ENCODE results near the gene POU6F2. TPM values are rescaled to one million over a fixed set of nuclear protein-coding genes. Genes with fewer than 3 reads are reported as not detected.

Gene POU6F2
- total and polyA plus RNA-seq, 9 of the 15 experiments (the other 6 are each of a cell fraction or from before 2014, with no cell fraction given) = 0.29 to 1.5 (median 0.96) TPM

DNA sequence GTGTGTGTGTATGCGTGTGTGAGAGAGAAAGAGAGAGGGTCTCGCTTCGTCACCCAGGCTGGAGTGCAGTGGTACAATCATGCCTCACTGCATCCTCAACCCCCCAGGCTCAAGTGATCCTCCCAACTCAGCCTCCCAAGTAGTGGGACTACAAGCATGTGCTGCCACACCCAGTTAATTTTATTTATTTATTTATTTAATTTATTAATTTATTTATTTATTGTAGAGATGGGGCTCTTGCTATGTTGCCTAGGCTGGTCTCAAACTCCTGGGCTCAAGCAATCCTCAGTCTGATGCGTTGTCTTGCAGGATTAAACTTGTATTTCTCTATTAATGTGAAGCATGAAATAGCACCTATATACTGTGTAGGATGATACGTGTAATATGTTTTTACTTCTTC is 21.8 kb upstream of the POU6F2 start:
- no TSS peak for BruUV-seq (replicated peaks)
- FAIRE-seq = no peak
- H3K27me3 ChIP-seq (ENCODE audit: control insufficient read depth in 2 of 2, insufficient read depth in 2 of 2, low read length in 2 of 2) = peaks cover 11 to 12% of the 10 kb centered on the region in 2 experiments; a peak in 3 of 5 replicates

More for the DNA sequence above, 21.8 kb upstream of the POU6F2 start:
- Histone ChIP-seq H3K36me3 (ENCODE audit: control insufficient read depth, insufficient read depth, low read length) (no peaks in the 10 kb centered on the region), H3K4me1 (replicated peaks in 1 of 2; ENCODE audit: control insufficient read depth in 2 of 2, insufficient read depth in 2 of 2, low read length in 2 of 2) (no peaks in the 10 kb centered on the region), H3K9me3 (replicated peaks; ENCODE audit: control insufficient read depth, insufficient read depth, low read depth, low read length) (no peaks in the 10 kb centered on the region), H4K20me1 (replicated peaks; ENCODE audit: control insufficient read depth, insufficient read depth, low read length) (no peaks in the 10 kb centered on the region), H3K9ac (ENCODE audit: insufficient read depth in 1 of 2, low read depth in 2 of 2, low read length in 2 of 2) (no peak overlapping the region), H3K4me2 (ENCODE audit: insufficient read depth, low read length) (no peak overlapping the region), H3K27ac (ENCODE audit: extremely low read depth, low read depth, low read length) (no peak overlapping the region), H2AFZ (ENCODE audit: low read depth, low read length) (no peak overlapping the region), H3K4me3 (no peak overlapping the region), H3K9me1 (ENCODE audit: control insufficient read depth, insufficient read depth, low read length) (no peaks in the 10 kb centered on the region), H3K79me2 (ENCODE audit: control insufficient read depth, insufficient read depth, low read length) (no peaks in the 10 kb centered on the region)
- in situ Hi-C loops (cut with MboI) (no loop called here), intact Hi-C loops (cut with micrococcal nuclease) (no loop called here)
- TF ChIP-seq ZNF12 (CRISPR knock-in tag; IDR thresholded peaks at IDR 0.05) (no peak), ELF2 (CRISPR knock-in tag; IDR thresholded peaks at IDR 0.05) (no peak), PKNOX1 (IDR thresholded peaks at IDR 0.05) (no peak), ZBTB43 (CRISPR knock-in tag; IDR thresholded peaks at IDR 0.05) (no peak), HSF4 (CRISPR knock-in tag; IDR thresholded peaks at IDR 0.05; ENCODE audit: borderline replicate concordance) (no peak), FOXA3 (CRISPR knock-in tag; conservative IDR thresholded peaks at IDR 0.05 in 1 of 2, IDR thresholded peaks at IDR 0.05 in 1 of 2) (no peak), PHF21A (IDR thresholded peaks at IDR 0.05; ENCODE audit: borderline replicate concordance, low read depth) (no peak), FOXA1 (IDR thresholded peaks at IDR 0.05; ENCODE audit: borderline replicate concordance) (no peak), KLF16 (IDR thresholded peaks at IDR 0.05) (no peak), DMBX1 (CRISPR knock-in tag; IDR thresholded peaks at IDR 0.05; ENCODE audit: borderline replicate concordance) (no peak), KDM5B (IDR thresholded peaks at IDR 0.05; ENCODE audit: insufficient replicate concordance, low read depth, low read length) (no peak)
- TF ChIP-seq, protein P1, sequence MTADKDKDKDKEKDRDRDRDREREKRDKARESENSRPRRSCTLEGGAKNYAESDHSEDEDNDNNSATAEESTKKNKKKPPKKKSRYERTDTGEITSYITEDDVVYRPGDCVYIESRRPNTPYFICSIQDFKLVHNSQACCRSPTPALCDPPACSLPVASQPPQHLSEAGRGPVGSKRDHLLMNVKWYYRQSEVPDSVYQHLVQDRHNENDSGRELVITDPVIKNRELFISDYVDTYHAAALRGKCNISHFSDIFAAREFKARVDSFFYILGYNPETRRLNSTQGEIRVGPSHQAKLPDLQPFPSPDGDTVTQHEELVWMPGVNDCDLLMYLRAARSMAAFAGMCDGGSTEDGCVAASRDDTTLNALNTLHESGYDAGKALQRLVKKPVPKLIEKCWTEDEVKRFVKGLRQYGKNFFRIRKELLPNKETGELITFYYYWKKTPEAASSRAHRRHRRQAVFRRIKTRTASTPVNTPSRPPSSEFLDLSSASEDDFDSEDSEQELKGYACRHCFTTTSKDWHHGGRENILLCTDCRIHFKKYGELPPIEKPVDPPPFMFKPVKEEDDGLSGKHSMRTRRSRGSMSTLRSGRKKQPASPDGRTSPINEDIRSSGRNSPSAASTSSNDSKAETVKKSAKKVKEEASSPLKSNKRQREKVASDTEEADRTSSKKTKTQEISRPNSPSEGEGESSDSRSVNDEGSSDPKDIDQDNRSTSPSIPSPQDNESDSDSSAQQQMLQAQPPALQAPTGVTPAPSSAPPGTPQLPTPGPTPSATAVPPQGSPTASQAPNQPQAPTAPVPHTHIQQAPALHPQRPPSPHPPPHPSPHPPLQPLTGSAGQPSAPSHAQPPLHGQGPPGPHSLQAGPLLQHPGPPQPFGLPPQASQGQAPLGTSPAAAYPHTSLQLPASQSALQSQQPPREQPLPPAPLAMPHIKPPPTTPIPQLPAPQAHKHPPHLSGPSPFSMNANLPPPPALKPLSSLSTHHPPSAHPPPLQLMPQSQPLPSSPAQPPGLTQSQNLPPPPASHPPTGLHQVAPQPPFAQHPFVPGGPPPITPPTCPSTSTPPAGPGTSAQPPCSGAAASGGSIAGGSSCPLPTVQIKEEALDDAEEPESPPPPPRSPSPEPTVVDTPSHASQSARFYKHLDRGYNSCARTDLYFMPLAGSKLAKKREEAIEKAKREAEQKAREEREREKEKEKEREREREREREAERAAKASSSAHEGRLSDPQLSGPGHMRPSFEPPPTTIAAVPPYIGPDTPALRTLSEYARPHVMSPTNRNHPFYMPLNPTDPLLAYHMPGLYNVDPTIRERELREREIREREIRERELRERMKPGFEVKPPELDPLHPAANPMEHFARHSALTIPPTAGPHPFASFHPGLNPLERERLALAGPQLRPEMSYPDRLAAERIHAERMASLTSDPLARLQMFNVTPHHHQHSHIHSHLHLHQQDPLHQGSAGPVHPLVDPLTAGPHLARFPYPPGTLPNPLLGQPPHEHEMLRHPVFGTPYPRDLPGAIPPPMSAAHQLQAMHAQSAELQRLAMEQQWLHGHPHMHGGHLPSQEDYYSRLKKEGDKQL (CRISPR knock-in tag; IDR thresholded peaks at IDR 0.05; ENCODE audit: borderline replicate concordance) = no peak
- ChIA-PET POLR2A (no interaction called here), CTCF (ENCODE audit: low intra/inter-chr PET ratio) (no interaction called here)
- DNase-seq (ENCODE audit: extremely low read depth in 1 of 4, low spot score in 3 of 4) = no peak
- no peak for ATAC-seq
- under 1% methylated on average over 5 of the region's 5 CpGs for WGBS (ENCODE audit: insufficient coverage, low coverage, missing lambda C conversion rate)
